ENCODE data around the gene AURKA. TPM values are rescaled to one million over a fixed set of nuclear protein-coding genes. Genes with fewer than 3 reads are reported as not detected.

AURKA gene
- total and polyA plus RNA-seq, 5 experiments from 2014 or later, result 0.19 to 1.3 (median 0.50) TPM

DNA sequence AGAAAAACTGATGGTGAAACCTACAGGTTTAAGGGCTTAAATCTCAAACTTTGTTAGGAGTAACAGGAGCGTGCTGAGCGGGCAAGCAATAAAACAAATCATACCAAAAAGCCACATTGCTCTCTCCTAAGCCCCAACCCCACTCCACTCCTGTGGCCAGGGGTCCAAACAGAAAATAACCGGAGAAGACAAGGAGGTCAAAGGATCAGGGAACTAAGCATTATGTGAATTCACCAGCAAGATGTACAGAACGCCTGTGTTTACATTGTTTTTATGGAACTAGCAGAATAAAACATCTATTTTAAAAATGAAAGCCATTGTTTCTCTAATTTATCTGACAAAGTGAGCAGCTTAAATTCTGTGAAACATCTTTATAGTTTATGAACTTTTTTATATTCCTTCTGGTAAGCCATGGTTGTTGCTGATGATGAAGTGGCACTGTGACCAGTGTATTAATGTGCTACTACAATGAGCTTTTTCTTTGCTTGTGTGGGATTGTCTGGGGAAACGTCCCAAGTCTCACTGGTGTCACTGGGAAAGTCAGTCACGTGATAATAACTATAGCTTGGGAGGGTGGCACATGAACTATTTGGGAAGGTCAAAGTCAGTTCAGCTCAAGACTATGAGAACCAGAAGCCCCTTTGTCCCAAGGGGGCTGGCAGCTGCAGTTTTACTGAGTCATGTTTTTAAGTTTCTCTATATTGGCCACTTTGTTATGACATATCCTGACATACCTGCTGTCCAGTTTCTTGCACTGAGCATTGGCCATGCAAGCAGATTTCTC is 23.5 kb downstream of the AURKA start:
- no peak overlapping the region for H3K4me3 Mint-ChIP-seq

DNA sequence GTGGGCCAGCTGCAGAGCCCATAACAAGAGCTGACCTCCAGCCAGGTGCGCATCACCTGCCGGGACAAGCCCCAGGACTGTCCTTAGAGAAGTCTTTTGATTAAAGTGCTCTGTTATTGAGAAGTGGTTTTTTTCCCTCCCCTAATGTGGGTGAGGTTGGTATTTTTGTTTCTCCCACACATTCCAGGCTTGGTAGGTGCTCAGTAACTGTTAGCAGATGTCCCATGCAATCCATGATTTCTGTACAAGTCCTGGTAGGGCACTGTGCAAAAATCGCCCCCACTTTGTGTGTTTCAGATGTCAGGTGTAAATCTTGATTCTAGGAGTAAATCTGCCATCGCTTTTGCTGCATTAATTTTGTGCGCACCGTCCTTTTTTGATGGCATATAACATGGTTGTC is 28.5 kb downstream of the AURKA start:
- peaks cover 5 to 34% (median 17%) of the 10 kb centered on the region in 3 donors for H3K36me3 Mint-ChIP-seq
- no peaks in the 10 kb centered on the region for H3K9me3 Mint-ChIP-seq
- DNase-seq (no peak), ATAC-seq (no peak)
- no peaks in the 10 kb centered on the region for H3K27me3 Mint-ChIP-seq
- H3K27ac Mint-ChIP-seq, result no peak overlapping the region
- H3K4me3 Mint-ChIP-seq, result peak overlapping the region in 1 of 10 donors; percentile 10
- peaks cover 7 to 19% (median 15%) of the 10 kb centered on the region in 4 donors for H3K4me1 Mint-ChIP-seq
- POLR2A ChIA-PET, result no interaction called here

More for the DNA sequence above, 23.5 kb downstream of the AURKA start:
- Mint-ChIP-seq H3K36me3 (peaks cover 5 to 34% (median 19%) of the 10 kb centered on the region in 3 donors), H3K9me3 (no peaks in the 10 kb centered on the region), H3K4me1 (peaks cover 0 to 6% (median 0%) of the 10 kb centered on the region in 4 donors), H3K27ac (no peak overlapping the region), H3K27me3 (no peaks in the 10 kb centered on the region)
- POLR2A ChIA-PET, result no interaction called here
- DNase-seq (no peak), ATAC-seq (no peak)

DNA sequence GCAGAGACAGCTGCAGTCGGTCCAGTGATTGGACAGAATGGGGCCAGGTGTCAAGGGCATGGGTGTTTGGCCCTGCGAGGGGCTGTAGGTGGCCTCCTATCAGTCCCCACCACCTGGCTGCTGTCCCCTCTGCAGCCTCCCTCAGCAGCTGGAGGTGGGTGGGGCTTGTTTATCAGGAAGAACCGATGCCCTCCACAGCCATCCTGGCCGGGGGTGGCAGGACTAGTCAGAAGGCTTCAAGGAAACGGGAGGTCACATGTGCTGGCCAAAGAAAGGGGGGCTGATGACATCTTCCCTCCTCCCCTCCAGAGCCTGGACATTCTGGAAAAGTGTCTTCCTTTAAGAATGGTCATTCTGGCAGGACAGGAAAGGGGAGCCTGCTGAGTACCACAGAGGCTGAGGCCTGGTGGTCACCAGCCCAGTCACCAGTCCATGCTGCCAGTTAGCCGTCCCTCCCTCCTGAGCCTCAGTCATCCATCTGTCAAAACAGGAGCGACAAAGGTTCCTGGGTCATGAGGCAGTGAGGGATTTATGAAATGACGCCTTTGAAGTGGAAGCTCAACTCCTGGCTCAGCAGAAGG is 29.1 kb downstream of the AURKA start:
- peak overlapping the region in 1 of 10 donors; percentile 12 for H3K27ac Mint-ChIP-seq
- H3K4me3 Mint-ChIP-seq, result no peak overlapping the region
- H3K36me3 Mint-ChIP-seq, result peaks cover 5 to 30% (median 17%) of the 10 kb centered on the region in 3 donors
- peaks cover 7 to 24% (median 17%) of the 10 kb centered on the region in 4 donors for H3K4me1 Mint-ChIP-seq
- DNase-seq, result no peak
- no peaks in the 10 kb centered on the region for H3K27me3 Mint-ChIP-seq
- H3K9me3 Mint-ChIP-seq, result no peaks in the 10 kb centered on the region
- no peak for ATAC-seq
- POLR2A ChIA-PET, result no interaction called here

DNA sequence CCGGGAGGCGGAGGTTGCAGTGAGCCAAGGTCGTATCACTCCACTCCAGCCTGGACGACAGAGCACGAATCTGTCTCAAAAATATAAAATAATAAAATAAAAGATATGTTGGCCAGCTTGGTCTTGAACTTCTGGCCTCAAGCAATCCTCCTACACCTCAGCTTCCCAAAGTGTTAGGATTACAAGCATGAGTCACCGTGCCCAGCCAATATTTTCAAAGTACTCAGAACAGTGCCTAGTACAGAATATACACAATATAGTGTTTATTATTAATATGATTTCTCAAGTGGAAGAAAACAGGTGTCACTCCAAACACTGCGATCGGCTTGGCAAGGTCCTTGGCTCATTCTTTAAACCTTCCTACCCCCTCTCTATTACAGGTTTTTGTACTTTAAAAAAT is 30.1 kb downstream of the AURKA start:
- POLR2A ChIA-PET, result no interaction called here
- peaks cover 8 to 27% (median 17%) of the 10 kb centered on the region in 4 donors for H3K4me1 Mint-ChIP-seq
- H3K27me3 Mint-ChIP-seq, result no peaks in the 10 kb centered on the region
- DNase-seq, result no peak
- H3K4me3 Mint-ChIP-seq, result no peak overlapping the region
- H3K27ac Mint-ChIP-seq, result peak overlapping the region in 1 of 10 donors; percentile 6
- H3K36me3 Mint-ChIP-seq, result peaks cover 4 to 21% (median 14%) of the 10 kb centered on the region in 3 donors
- no peaks in the 10 kb centered on the region for H3K9me3 Mint-ChIP-seq
- ATAC-seq, result no peak

DNA sequence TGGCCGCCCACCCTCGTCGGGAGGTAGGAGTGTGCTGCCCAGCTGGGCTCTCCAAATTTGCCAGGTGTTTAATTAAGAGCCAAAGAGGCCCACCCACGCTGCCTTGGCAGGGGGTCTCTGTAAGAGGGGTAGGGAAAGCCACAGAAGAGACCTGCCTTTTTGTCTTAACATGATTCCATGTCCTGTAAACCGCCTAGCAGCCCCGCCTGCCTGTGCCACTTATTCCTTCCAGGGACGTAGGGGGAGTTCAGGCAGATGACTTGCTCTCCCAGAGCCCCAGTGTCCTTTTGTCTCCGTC is 31.2 kb downstream of the AURKA start:
- peak overlapping the region; percentile 0 to 95 (median 82) for H3K4me3 Mint-ChIP-seq
- DNase-seq (no peak), ATAC-seq (no peak)
- H3K4me1 Mint-ChIP-seq, result peaks cover 8 to 27% (median 17%) of the 10 kb centered on the region in 4 donors
- no peaks in the 10 kb centered on the region for H3K9me3 Mint-ChIP-seq
- no peaks in the 10 kb centered on the region for H3K27me3 Mint-ChIP-seq
- H3K27ac Mint-ChIP-seq, result peak overlapping the region in 2 of 10 donors; percentile 17 to 68
- H3K36me3 Mint-ChIP-seq, result peaks cover 0 to 10% (median 6%) of the 10 kb centered on the region in 3 donors
- POLR2A ChIA-PET, result no interaction called here

DNA sequence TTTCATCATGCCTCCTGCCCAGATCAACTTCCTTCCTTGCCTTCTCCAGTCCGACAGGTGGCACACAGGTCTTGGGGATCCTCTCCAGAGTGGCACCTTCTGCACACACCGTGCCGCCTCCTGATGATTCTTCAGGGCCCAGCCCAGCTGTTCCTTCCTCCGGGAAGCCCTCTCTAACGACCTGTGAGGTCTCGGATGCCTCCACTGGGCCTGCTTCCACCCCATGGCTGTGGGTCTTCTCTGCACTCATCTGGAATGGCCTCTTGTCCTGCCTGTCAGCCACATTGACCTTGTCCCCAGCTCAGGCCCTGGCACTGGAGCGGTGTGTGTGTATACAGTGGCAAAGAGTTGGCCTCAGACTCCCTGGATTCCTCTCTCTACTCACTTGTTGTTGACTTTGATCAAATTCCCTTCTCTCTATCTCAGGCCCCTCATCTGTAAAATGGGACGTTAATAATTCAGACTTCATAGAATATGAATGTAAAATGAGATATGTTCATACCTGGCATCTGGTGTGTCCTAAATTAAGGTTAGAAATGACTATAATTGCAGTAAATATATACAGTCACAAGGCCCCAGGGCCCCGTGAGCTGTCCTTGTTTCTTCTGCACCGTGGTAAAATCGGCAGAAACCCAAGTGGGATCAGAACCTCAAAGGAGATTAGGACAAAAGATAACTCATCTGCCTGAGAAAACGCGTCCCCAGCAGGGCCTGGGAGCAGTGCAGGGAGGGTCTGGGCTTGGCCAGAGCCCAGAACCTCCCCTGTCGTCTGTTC is 31.7 kb downstream of the AURKA start:
- peaks cover 0 to 6% (median 5%) of the 10 kb centered on the region in 3 donors for H3K36me3 Mint-ChIP-seq
- POLR2A ChIA-PET, result interaction anchor here (2.6 kb wide), 1 partner anchor 32 kb away, joined by 34 read pairs; the partner anchor contains the start of genes AURKA and CSTF1
- H3K9me3 Mint-ChIP-seq, result no peaks in the 10 kb centered on the region
- DNase-seq, result no peak
- ATAC-seq, result no peak
- H3K27me3 Mint-ChIP-seq, result peaks cover 0 to 2% (median 0%) of the 10 kb centered on the region in 5 donors
- H3K4me3 Mint-ChIP-seq, result peak overlapping the region; percentile 69 to 95 (median 90)
- H3K27ac Mint-ChIP-seq, result peak overlapping the region in 7 of 10 donors; percentile 21 to 90 (median 67)
- peaks cover 8 to 27% (median 17%) of the 10 kb centered on the region in 4 donors for H3K4me1 Mint-ChIP-seq

DNA sequence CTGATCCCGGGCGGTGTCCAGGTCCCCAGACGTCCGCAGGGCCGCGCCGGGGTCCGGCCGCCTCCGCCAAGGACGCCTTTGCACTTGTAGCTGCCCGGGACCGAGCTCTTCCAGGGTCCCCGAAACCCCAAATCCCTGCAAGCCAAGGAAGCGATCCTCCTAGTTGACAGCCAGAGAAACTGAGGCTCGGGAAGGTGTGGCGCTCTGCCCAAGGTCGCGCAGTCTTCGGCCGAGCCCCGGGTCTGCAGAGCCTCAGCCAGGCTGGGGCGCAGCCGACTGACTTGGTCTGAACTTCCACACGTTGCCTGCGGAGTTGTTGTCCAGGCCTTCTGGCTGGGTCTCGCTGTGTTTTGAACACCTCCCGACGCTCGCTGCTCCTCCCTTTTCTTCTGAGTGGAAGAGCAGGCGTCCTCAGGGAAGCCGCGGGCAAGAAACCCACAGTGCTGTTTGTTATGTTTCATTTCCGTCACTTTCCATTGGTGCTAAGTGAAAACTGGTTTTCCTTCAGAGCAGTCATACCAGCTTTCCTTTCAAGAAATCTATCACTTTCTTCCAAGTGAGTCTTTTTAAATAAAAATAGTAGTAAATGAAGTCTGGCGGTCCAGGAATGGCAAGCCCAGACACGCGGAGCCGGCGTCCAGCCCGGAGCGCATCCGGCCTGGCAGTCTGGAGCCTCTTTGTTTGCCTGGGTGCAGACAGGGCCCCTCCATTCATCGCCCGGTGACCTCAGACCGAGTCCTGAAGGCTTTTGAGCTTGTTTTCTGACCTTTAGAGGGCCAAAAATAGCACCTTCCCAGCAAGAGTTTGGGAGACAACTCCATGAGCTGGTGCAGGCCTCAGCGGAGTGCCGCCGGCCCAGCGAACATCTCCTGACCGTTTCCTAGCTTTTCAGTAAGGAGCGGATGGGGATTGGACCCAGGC is 32.5 kb downstream of the AURKA start:
- POLR2A ChIA-PET, result interaction anchor here (0.9 to 2.6 kb wide), 4 partner anchors 13 to 1033 kb away, joined by 3 to 34 read pairs (median 4); partner anchors contain the start of genes AURKA, CASS4 and CSTF1
- H3K27me3 Mint-ChIP-seq, result peaks cover 0 to 2% (median 0%) of the 10 kb centered on the region in 5 donors
- H3K36me3 Mint-ChIP-seq, result peaks cover 0 to 6% (median 0%) of the 10 kb centered on the region in 3 donors
- no peaks in the 10 kb centered on the region for H3K9me3 Mint-ChIP-seq
- H3K27ac Mint-ChIP-seq, result peak overlapping the region in 9 of 10 donors; percentile 65 to 92 (median 84)
- ATAC-seq (peak; percentile 22 to 29), DNase-seq (peak in 4 of 10 donors; percentile 3 to 9 (median 5))
- H3K4me1 Mint-ChIP-seq, result peaks cover 8 to 27% (median 17%) of the 10 kb centered on the region in 4 donors
- peak overlapping the region; percentile 80 to 95 (median 92) for H3K4me3 Mint-ChIP-seq

DNA sequence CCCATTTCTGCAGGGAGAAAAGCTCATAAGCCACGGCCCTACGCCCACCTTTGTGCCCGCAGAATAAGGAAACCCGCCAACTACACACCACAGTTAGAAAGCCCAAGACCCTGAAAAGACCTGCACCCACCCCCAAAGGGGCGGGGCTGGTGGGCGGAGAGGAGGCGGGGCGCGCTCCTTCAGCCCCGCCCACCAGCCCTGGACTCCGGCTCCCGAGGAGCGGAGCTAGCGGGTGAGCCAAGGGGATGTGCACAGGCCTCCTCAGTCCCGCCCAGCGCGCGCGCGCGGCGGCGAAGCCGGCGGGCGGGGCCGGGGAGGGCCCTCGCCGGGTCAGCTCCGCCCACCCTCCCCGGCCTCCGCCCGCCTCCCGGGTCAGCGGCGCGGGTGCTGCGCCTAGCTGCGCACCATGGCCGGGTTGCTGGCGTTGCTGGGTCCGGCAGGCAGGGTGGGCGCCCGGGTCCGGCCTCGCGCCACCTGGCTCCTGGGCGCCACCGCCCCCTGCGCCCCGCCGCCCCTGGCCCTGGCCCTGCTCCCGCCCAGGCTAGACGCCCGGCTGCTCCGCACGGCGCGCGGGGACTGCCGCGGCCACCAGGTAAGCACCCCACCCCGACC is 33.3 kb downstream of the AURKA start, which contains the start of gene FAM210B:
Gene FAM210B (plus strand): TSS at position 375 of the 612 bp plus-strand sequence. CDS start 32 bp downstream, at position 407.
- peaks cover 8 to 27% (median 17%) of the 10 kb centered on the region in 4 donors for H3K4me1 Mint-ChIP-seq

DNA sequence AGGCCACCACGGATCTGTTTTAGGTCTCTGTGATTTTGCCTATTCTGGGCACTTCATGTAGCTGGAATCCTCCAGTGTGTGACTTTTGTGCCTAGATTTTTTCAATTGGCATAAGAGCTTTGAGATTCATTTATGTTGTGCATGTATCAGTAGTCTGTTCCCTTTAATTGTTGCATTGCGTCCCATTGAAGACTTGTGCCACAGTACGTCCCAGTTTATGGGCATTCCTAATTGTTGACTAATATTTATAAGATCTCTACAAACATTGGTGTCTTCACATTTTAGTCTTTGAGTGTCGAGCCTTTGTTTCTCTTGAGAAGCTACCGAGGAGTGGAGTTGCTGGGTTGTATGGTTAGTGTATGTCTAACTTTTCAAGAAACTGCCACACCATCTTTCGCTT is 33.9 kb downstream of the AURKA start:
- peaks cover 0 to 9% (median 3%) of the 10 kb centered on the region in 5 donors for H3K27me3 Mint-ChIP-seq
- POLR2A ChIA-PET, result interaction anchor here (0.9 to 2.6 kb wide), 3 partner anchors 14 to 110 kb away, joined by 3 to 34 read pairs (median 4); partner anchors contain the start of genes AURKA, CSTF1 and RTF2
- H3K4me1 Mint-ChIP-seq, result peaks cover 8 to 27% (median 17%) of the 10 kb centered on the region in 4 donors
- H3K36me3 Mint-ChIP-seq, result no peaks in the 10 kb centered on the region
- DNase-seq (peak in 1 of 10 donors; percentile 3), ATAC-seq (no peak)
- H3K4me3 Mint-ChIP-seq, result peak overlapping the region; percentile 73 to 90 (median 83)
- peak overlapping the region in 9 of 10 donors; percentile 6 to 85 (median 66) for H3K27ac Mint-ChIP-seq
- no peaks in the 10 kb centered on the region for H3K9me3 Mint-ChIP-seq

More for the DNA sequence above, 33.3 kb downstream of the AURKA start, which contains the start of gene FAM210B:
- peaks cover 0 to under 1% (median 0%) of the 10 kb centered on the region in 3 donors for H3K36me3 Mint-ChIP-seq
- peaks cover 0 to 3% (median 0%) of the 10 kb centered on the region in 5 donors for H3K27me3 Mint-ChIP-seq
- POLR2A ChIA-PET, result interaction anchor here (0.9 to 2.6 kb wide), 5 partner anchors 14 to 1034 kb away, joined by 3 to 34 read pairs (median 3); partner anchors contain the start of genes AURKA, CASS4, CSTF1 and RTF2
- H3K27ac Mint-ChIP-seq, result peak within 1 kb of the TSS in 9 of 10 donors; percentile 65 to 92 (median 84)
- ATAC-seq, result peak; percentile 98
- no peaks in the 10 kb centered on the region for H3K9me3 Mint-ChIP-seq
- peak; percentile 63 to 89 (median 76) for DNase-seq
- H3K4me3 Mint-ChIP-seq, result peak within 1 kb of the TSS; percentile 80 to 95 (median 92)

DNA sequence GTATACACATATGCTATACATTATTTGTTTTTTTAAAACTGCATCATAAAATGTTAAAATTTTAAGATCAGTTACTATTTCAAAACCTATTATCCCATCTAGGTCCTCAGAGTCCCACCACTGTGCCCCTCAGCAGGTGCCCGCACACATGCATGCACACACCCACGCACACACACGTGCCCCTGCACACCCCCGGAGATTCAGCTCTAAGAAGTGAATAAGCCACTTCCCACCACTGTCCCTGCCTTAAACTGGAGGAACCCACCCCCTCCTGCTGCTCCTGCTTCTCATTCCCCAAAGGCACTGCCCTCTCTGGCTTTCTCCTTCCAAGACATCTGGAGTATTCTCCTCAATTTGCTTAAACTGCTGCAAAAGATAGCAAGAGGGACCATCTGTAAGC is 38.7 kb downstream of the AURKA start:
- Mint-ChIP-seq H3K27me3 (peaks cover 0 to 15% (median 9%) of the 10 kb centered on the region in 5 donors), H3K4me3 (no peak overlapping the region), H3K27ac (no peak overlapping the region), H3K9me3 (no peaks in the 10 kb centered on the region), H3K4me1 (peaks cover under 1 to 7% (median 2%) of the 10 kb centered on the region in 4 donors), H3K36me3 (no peaks in the 10 kb centered on the region)
- ATAC-seq, result no peak
- DNase-seq, result no peak
- POLR2A ChIA-PET, result no interaction called here
